Ovary (tissue), 9 donors: ENCODE results near the gene KCNG2. TPM values are rescaled to one million over a fixed set of nuclear protein-coding genes. Genes with fewer than 3 reads are reported as not detected.

Source experiments
- DNase-seq, 5 donors: peaks; one replicate each; pipeline ENCODE4 v3.0.0-alpha.2; 2019 to 2020
- H3K27ac ChIP-seq, 2 donors: fragments of 200-600 bp; one replicate each; pipeline versions ENCODE4 v1.5.1 to v1.8.0; 2019 to 2022
- H3K27me3 ChIP-seq: fragments of 200-600 bp; one replicate; pipeline ENCODE4 v1.8.0; 2022
- H3K36me3 ChIP-seq: fragments of 200-600 bp; sonication (generic); one replicate; pipeline ENCODE4 v1.5.1; 2019
- H3K4me1 ChIP-seq: one replicate; pipeline ENCODE4 v1.8.1; 2013; ENCODE audit warnings: mild to moderate bottlenecking, moderate library complexity; ENCODE audit not compliant: insufficient read depth
- H3K4me3 ChIP-seq: fragments of 200-600 bp; sonication (generic); one replicate; pipeline ENCODE4 v1.5.1; 2017
- H3K9me3 ChIP-seq, 2 donors: fragments of 200-600 bp in 1 of 2; sonication (generic) in 1 of 2; one replicate each; pipeline versions ENCODE4 v1.5.1 to v1.8.1; 2013 to 2019; ENCODE audit warnings: mild to moderate bottlenecking in 1 of 2, moderate library complexity in 1 of 2
- EP300 ChIP-seq: sonication (generic); formaldehyde crosslinking; IDR thresholded peaks from one replicate; pipeline ENCODE4 v1.6.1; 2017; ENCODE audit warnings: antibody characterized with exemption
- POLR2A ChIP-seq: fragments of 450-650 bp; IDR thresholded peaks from one replicate; pipeline ENCODE4 v1.6.1; 2017; ENCODE audit warnings: antibody characterized with exemption, mild to moderate bottlenecking, moderate library complexity
- WGBS, 3 donors: extraction: QIAGEN DNeasy Blood & Tissue Kit in 1 of 3; methylation state at CpG; one replicate each; pipeline versions ENCODE4 v1.1.5 to v1.1.7; 2013 to 2017; 5-methylcytosine and 5-hydroxymethylcytosine counted together
- intact Hi-C, 4 donors: fragments of 100-400 bp; cut with DNase I; formaldehyde crosslinking; loops; one replicate each; pipeline versions ENCODE4 v1.11.0 to v1.15.1; 2022 to 2023
- polyA plus RNA-seq, 2 donors: library from polyadenylated mRNA; stranded (reverse); fragments of 200-250 nt in 1 of 2; fragments of 350-450 nt in 1 of 2; fragmentation: Illumina TruSeq in 1 of 2; extraction: RNeasy Lipid Tissue Mini Kit (QIAGEN cat#74804) in 1 of 2; gene quantifications; one replicate each; pipeline ENCODE4 v1.2.3, GENCODE V29; 2013 to 2014
- total RNA-seq, 7 donors: library from RNA; depleted of rRNA in 2 of 7; stranded (reverse); fragments of >200 nt in 2 of 7; fragmentation: NEBNext Ultra II Directional in 3 of 7; extraction: Animal tissue kit (Norgen Biotek cat#: 25700) in 3 of 7; gene quantifications; one replicate each; pipeline versions ENCODE4 v1.1.0 to v1.2.4, GENCODE V29; 2016 to 2023
- TF ChIP-seq, protein P1 (sequence below), 3 donors: fragments of 450-650 bp in 2 of 3; fragments of 200-600 bp in 1 of 3; IDR thresholded peaks; one replicate each; pipeline versions ENCODE4 v1.5.1 to v1.8.0; 2016 to 2022; ENCODE audit warnings: antibody characterized with exemption in 3 of 3, mild to moderate bottlenecking in 1 of 3
- donor health status: DM: no; HTN: no; CAD: no; lungs with moderate emphysema.
- donor health status: DM: no; HTN: no; CAD: no.
- donor health status: Bipolar disorder and iron deficiency.
- donor health status: DM: yes; HTN: yes; CAD: no.
- donor health status: DM: no; HTN: no; CAD: no.
- donor health status: DM: yes; HTN: yes; CAD: no.

KCNG2 gene
- total and polyA plus RNA-seq, 9 donors, result 0.10 to 0.80 (median 0.21) TPM; not detected in 3

DNA sequence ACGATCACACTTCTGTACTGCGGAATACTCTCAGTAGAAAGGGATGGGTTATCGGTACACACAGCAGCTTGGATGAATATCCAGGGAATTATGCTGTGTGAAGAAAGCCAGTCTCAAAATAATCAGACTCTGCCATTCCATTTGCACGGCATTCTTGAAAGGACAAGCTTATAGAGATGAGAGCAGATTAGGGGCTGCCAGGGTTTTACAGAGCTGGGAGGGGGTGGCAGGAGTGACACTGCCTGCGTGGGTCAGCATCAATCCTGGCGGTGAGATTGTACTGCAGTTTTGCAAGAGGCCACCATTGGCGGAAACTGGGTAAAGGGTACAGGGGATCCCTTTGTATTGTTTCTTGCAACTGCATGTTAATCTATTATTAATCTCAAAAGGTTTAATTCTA, 16.6 kb downstream of the KCNG2 start:
- no peaks in the 10 kb centered on the region for H3K9me3 ChIP-seq
- intact Hi-C loops, result no loop called here
- DNase-seq, result no peak
- H3K36me3 ChIP-seq, result no peaks in the 10 kb centered on the region
- WGBS, 3 donors, result 67 to 76% (median 71%) methylated on average over 7 of the region's 7 CpGs
- no peak overlapping the region for H3K4me3 ChIP-seq
- no peaks in the 10 kb centered on the region for H3K4me1 ChIP-seq
- no peaks in the 10 kb centered on the region for H3K27me3 ChIP-seq
- TF ChIP-seq, protein P1, sequence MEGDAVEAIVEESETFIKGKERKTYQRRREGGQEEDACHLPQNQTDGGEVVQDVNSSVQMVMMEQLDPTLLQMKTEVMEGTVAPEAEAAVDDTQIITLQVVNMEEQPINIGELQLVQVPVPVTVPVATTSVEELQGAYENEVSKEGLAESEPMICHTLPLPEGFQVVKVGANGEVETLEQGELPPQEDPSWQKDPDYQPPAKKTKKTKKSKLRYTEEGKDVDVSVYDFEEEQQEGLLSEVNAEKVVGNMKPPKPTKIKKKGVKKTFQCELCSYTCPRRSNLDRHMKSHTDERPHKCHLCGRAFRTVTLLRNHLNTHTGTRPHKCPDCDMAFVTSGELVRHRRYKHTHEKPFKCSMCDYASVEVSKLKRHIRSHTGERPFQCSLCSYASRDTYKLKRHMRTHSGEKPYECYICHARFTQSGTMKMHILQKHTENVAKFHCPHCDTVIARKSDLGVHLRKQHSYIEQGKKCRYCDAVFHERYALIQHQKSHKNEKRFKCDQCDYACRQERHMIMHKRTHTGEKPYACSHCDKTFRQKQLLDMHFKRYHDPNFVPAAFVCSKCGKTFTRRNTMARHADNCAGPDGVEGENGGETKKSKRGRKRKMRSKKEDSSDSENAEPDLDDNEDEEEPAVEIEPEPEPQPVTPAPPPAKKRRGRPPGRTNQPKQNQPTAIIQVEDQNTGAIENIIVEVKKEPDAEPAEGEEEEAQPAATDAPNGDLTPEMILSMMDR (IDR thresholded peaks at IDR 0.05), result no peak
- TF ChIP-seq POLR2A (no peak), EP300 (no peak)
- no peak overlapping the region for H3K27ac ChIP-seq

DNA sequence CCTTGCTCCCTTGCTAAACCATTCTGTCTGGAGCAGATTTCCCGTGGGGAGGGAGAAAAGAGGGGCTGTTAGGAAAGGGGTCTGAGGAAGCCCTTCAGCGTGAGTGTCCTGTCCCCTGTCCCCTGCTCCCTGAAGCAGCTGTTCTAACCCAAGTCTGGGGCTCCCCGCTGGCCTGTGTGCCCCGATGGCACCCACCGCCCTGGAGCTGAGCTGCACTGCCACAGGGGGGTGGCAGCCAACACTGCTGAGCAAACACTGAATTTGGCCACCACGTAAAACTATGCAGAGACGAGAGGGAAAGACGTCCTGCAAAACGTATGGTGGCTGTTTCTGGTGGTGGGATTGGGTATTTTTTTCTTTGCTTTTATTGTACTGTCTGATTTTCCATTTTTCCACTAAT, 17.9 kb downstream of the KCNG2 start:
- intact Hi-C loops, result no loop called here
- H3K4me1 ChIP-seq, result no peaks in the 10 kb centered on the region
- no peaks in the 10 kb centered on the region for H3K36me3 ChIP-seq
- H3K4me3 ChIP-seq, result no peak overlapping the region
- WGBS, 3 donors, result 59 to 63% (median 61%) methylated on average over 9 of the region's 9 CpGs
- TF ChIP-seq, protein P1 (IDR thresholded peaks at IDR 0.05), result no peak
- no peaks in the 10 kb centered on the region for H3K9me3 ChIP-seq
- H3K27me3 ChIP-seq, result no peaks in the 10 kb centered on the region
- H3K27ac ChIP-seq, result no peak overlapping the region
- no peak for DNase-seq

DNA sequence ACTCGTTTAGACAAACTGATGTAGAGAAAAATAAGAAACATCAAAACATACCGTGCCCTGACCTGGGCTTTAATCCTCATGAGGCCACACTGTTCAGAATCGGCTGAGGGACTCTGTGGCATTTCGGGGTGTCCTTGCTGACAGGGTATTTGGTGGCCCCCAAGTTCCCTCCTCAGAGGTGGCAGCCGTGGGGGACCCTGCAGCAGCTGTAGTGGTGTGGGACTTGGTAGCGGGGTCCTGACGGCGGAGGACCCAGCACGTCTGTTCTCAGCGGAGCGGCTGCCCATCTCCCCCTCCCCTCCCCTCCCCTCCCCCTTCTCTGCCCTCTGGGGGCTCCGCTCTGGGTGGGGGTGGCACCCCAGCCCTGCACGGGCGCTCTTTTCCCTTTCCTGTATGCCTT, 18.4 kb downstream of the KCNG2 start:
- no peaks in the 10 kb centered on the region for H3K9me3 ChIP-seq
- TF ChIP-seq EP300, result no peak
- no peak for TF ChIP-seq POLR2A
- TF ChIP-seq, protein P1 (IDR thresholded peaks at IDR 0.05), result no peak
- no peaks in the 10 kb centered on the region for H3K4me1 ChIP-seq
- intact Hi-C loops, result no loop called here
- no peaks in the 10 kb centered on the region for H3K36me3 ChIP-seq
- H3K4me3 ChIP-seq, result no peak overlapping the region
- DNase-seq, result no peak
- 52 to 54% (median 53%) methylated on average over 14 of the region's 14 CpGs for WGBS, 3 donors
- H3K27ac ChIP-seq, result no peak overlapping the region
- no peaks in the 10 kb centered on the region for H3K27me3 ChIP-seq

DNA sequence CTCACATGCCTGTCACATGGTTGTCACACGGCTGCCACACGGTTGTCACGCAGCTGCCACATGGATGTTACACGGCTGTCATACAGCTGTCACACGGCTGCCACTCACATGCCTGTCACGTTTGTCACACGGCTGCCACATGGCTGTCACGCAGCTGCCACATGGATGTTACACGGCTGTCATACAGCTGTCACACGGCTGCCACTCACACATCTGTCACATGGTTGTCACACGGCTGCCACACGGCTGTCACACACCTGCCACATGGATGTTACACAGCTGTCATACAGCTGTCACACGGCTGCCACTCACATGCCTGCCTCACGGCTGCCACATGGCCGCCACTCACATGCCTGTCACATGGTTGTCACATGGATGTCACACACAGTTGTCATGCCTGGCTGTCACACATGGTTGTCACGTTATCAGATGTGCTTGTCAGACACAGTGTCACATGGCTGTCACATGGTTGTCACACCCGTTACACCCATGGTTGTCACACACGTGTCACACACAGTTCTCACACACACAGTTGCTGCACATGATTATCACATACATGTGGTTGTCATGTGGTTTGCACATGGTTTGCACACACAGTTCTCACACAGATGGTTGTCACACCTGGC, 19.4 kb downstream of the KCNG2 start:
- WGBS, 3 donors, result 86 to 94% (median 90%) methylated on average over 18 of the region's 18 CpGs
- no peaks in the 10 kb centered on the region for H3K36me3 ChIP-seq

More for the DNA sequence above, 19.4 kb downstream of the KCNG2 start:
- Histone ChIP-seq H3K27me3 (no peaks in the 10 kb centered on the region), H3K4me1 (no peaks in the 10 kb centered on the region), H3K27ac (no peak overlapping the region), H3K9me3 (no peaks in the 10 kb centered on the region), H3K4me3 (no peak overlapping the region)
- DNase-seq, result no peak
- intact Hi-C loops, result no loop called here
- no peak for TF ChIP-seq EP300
- no peak for TF ChIP-seq POLR2A
- TF ChIP-seq, protein P1 (IDR thresholded peaks at IDR 0.05), result no peak
